GM12878 (cell line): Measurements from ENCODE around the gene CNKSR3. TPM values are rescaled to one million over a fixed set of nuclear protein-coding genes. Genes with fewer than 3 reads are reported as not detected.

Experiments
- ATAC-seq: fragments of 200-7000 bp; cut with Tn5 transposase; 3 replicates; pipeline ENCODE4 v1.9.1; 2020; ENCODE audit warnings: mild to moderate bottlenecking, moderate library complexity
- BruUV-seq: library from RNA; stranded (reverse); fragments of 400-500 nt; replicated peaks from 2 replicates; lab custom pipeline; 2021; lab: Mats Ljungman, UMichigan
- CTCF ChIA-PET: fragments of 300-600 bp; sonication (Branson Sonifier 250); formaldehyde crosslinking; extraction: SDS; loops from one replicate; lab custom pipeline; 2021; ENCODE audit warnings: inconsistent platforms; lab: Yijun Ruan, JAX
- POLR2A ChIA-PET: fragments of 350-600 bp; formaldehyde crosslinking; extraction: SDS; loops from one replicate; lab custom pipeline; 2021; ENCODE audit warnings: inconsistent platforms; lab: Charles Lee
- RAD21 ChIA-PET: fragments of 300-600 bp; sonication (Branson Sonifier 250); formaldehyde crosslinking; loops from one replicate; lab custom pipeline; 2023; ENCODE audit warnings: antibody characterized with exemption; ENCODE audit not compliant: unreplicated experiment; lab: Charles Lee
- SMC1A ChIA-PET: fragments of 300-600 bp; sonication (Branson Sonifier 250); formaldehyde crosslinking; loops from one replicate; lab custom pipeline; 2023; ENCODE audit not compliant: unreplicated experiment, uncharacterized antibody; lab: Charles Lee
- DNase-seq: peaks from one replicate; pipeline ENCODE4 v3.0.0-alpha.2; 2011; ENCODE audit warnings: low read depth, low spot score
- FAIRE-seq: peaks from 3 replicates; lab custom pipeline; 2011; peaks lifted over from hg19 to GRCh38; lab: Jason Lieb, UNC
- H2AFZ ChIP-seq: 2 replicates; pipeline ENCODE4 v1.6.0; 2011; ENCODE audit warnings: low read depth, low read length, control low read depth; ENCODE audit not compliant: control insufficient read depth
- H3K27ac ChIP-seq: 2 replicates; pipeline ENCODE4 v1.5.1; 2011; ENCODE audit warnings: control low read depth; ENCODE audit not compliant: control insufficient read depth, insufficient read depth
- H3K27me3 ChIP-seq, 2 experiments: replicated peaks in 1 of 2; 2 replicates each; pipeline versions ENCODE4 v1.6.0 to v1.6.1; 2011; ENCODE audit warnings: low read length in 1 of 2; ENCODE audit not compliant: control insufficient read depth in 2 of 2, insufficient read depth in 2 of 2
- H3K36me3 ChIP-seq, 2 experiments: 2 replicates each; pipeline ENCODE4 v1.5.1; 2011; ENCODE audit warnings: low read length in 1 of 2; ENCODE audit not compliant: control insufficient read depth in 2 of 2, insufficient read depth in 2 of 2
- H3K4me1 ChIP-seq: 2 replicates; pipeline ENCODE4 v1.6.1; 2011; ENCODE audit warnings: mild to moderate bottlenecking, low read length, moderate library complexity, mixed read lengths; ENCODE audit not compliant: control insufficient read depth, insufficient read depth
- H3K4me2 ChIP-seq: 2 replicates; pipeline ENCODE4 v1.6.0; 2011; ENCODE audit warnings: control low read depth; ENCODE audit not compliant: control insufficient read depth, insufficient read depth
- H3K4me3 ChIP-seq: fragments of 200-600 bp; sonication (generic); 2 replicates; pipeline ENCODE4 v1.5.1; 2016
- H3K79me2 ChIP-seq: 2 replicates; pipeline ENCODE4 v1.6.0; 2011; ENCODE audit warnings: low read length; ENCODE audit not compliant: control insufficient read depth, insufficient read depth
- H3K9ac ChIP-seq: 2 replicates; pipeline ENCODE4 v1.8.0; 2011; ENCODE audit warnings: low read length, control low read depth, mixed read lengths; ENCODE audit not compliant: control insufficient read depth, insufficient read depth
- H3K9me3 ChIP-seq: replicated peaks from 3 replicates; pipeline ENCODE4 v1.5.1; 2011; ENCODE audit warnings: mild to moderate bottlenecking, low read length; ENCODE audit not compliant: control insufficient read depth, insufficient read depth
- H4K20me1 ChIP-seq: 2 replicates; pipeline ENCODE4 v1.6.0; 2011; ENCODE audit not compliant: control insufficient read depth, insufficient read depth
- GABPA ChIP-seq: IDR thresholded peaks from 2 replicates; pipeline ENCODE4 v1.6.1; 2014; ENCODE audit warnings: antibody characterized with exemption, low read depth, mild to moderate bottlenecking, inconsistent platforms
- JUND ChIP-seq: IDR thresholded peaks from 2 replicates; pipeline ENCODE4 v1.6.1; 2012; ENCODE audit warnings: low read depth, mild to moderate bottlenecking, low read length, improper control_type of control experiment, moderate library complexity
- MEF2A ChIP-seq: IDR thresholded peaks from 2 replicates; pipeline ENCODE4 v1.6.1; 2011; ENCODE audit warnings: low read depth, mild to moderate bottlenecking, low read length, moderate library complexity; ENCODE audit not compliant: insufficient read depth
- NR2C1 ChIP-seq: fragments of 450-650 bp; IDR thresholded peaks from 2 replicates; pipeline ENCODE4 v1.6.1; 2017; ENCODE audit warnings: antibody characterized with exemption, mild to moderate bottlenecking, moderate library complexity
- POLR2A ChIP-seq: IDR thresholded peaks from 2 replicates; pipeline ENCODE4 v1.6.1; 2011; ENCODE audit warnings: low read depth, mild to moderate bottlenecking, low read length
- SMAD1 ChIP-seq: fragments of 450-650 bp; IDR thresholded peaks from 2 replicates; pipeline ENCODE4 v1.6.1; 2018; ENCODE audit warnings: mild to moderate bottlenecking, low read depth; ENCODE audit not compliant: partially characterized antibody
- SUZ12 ChIP-seq: fragments of 200-600 bp; sonication (generic); IDR thresholded peaks from one replicate; pipeline ENCODE4 v1.6.1; 2018; ENCODE audit warnings: antibody characterized with exemption, mild to moderate bottlenecking; ENCODE audit not compliant: unreplicated experiment
- TCF7 ChIP-seq: IDR thresholded peaks from 2 replicates; pipeline ENCODE4 v1.6.1; 2014; ENCODE audit warnings: antibody characterized with exemption, borderline replicate concordance
- YBX1 ChIP-seq: fragments of 450-650 bp; IDR thresholded peaks from 2 replicates; pipeline ENCODE4 v1.6.1; 2016; ENCODE audit warnings: antibody characterized with exemption
- WGBS: methylation state at CpG from one replicate; pipeline ENCODE4 v1.1.6; 2016; ENCODE audit warnings: low lambda C conversion rate; ENCODE audit not compliant: insufficient replicate concordance, insufficient coverage; ENCODE audit errors: missing lambda C conversion rate; 5-methylcytosine and 5-hydroxymethylcytosine counted together
- in situ Hi-C: fragments of 300-500 bp; cut with MboI; formaldehyde crosslinking; loops from 9 replicates; pipeline ENCODE4 v1.14.3; 2018; ENCODE audit warnings: mixed read lengths
- intact Hi-C: fragments of 100-400 bp; cut with micrococcal nuclease; formaldehyde crosslinking; loops from one replicate; pipeline ENCODE4 v1.14.2; 2022; ENCODE audit not compliant: unreplicated experiment
- polyA plus RNA-seq, 11 experiments: library from polyadenylated mRNA; depleted of rRNA in 4 of 11; unstranded in 6 of 11; stranded (reverse) in 5 of 11; fragments of >200 nt; fragmentation: Nextera tagmentation in 4 of 11; fragmentation: Illumina TruSeq in 1 of 11; extraction: Ambion mirVana in 4 of 11; extraction: Trizol in 1 of 11; gene quantifications; 1 replicate in 1 of 11; 2 replicates in 10 of 11; pipeline versions ENCODE4 v1.2.1 to v1.2.3, GENCODE V29; 2011 to 2016; ENCODE audit warnings: inconsistent platforms in 2 of 11, missing spikeins in 2 of 11, low read depth in 1 of 11
- total RNA-seq, 4 experiments: library from RNA; depleted of rRNA in 3 of 4; stranded (reverse); fragments of >200 nt in 3 of 4; fragmentation: Illumina TruSeq in 1 of 4; extraction: Trizol in 1 of 4; gene quantifications; 2 replicates each; pipeline versions ENCODE4 v1.2.1 to v1.2.3, GENCODE V29; 2013 to 2021
- TF ChIP-seq, protein P1 (sequence below): fragments of 450-650 bp; conservative IDR thresholded peaks from 2 replicates; pipeline ENCODE4 v1.6.1; 2017; ENCODE audit warnings: mild to moderate bottlenecking, moderate library complexity
- TF ChIP-seq, protein P2 (sequence below): fragments of 450-650 bp; IDR thresholded peaks from 2 replicates; pipeline ENCODE4 v1.6.1; 2017; ENCODE audit warnings: low read depth, mild to moderate bottlenecking, moderate library complexity
- TF ChIP-seq, protein P3 (sequence below): fragments of 450-650 bp; IDR thresholded peaks from 2 replicates; pipeline ENCODE4 v1.6.1; 2017; ENCODE audit warnings: mild to moderate bottlenecking, moderate library complexity
- TF ChIP-seq, protein P4 (sequence below): fragments of 450-650 bp; IDR thresholded peaks from 2 replicates; pipeline ENCODE4 v1.6.1; 2017; ENCODE audit warnings: antibody characterized with exemption, mild to moderate bottlenecking, moderate library complexity

Gene CNKSR3
- total and polyA plus RNA-seq, 10 of the 15 experiments (the other 5 are each of a cell fraction or from before 2014, with no cell fraction given), result under 0.01 to 0.48 (median 0.12) TPM; not detected in 2

DNA sequence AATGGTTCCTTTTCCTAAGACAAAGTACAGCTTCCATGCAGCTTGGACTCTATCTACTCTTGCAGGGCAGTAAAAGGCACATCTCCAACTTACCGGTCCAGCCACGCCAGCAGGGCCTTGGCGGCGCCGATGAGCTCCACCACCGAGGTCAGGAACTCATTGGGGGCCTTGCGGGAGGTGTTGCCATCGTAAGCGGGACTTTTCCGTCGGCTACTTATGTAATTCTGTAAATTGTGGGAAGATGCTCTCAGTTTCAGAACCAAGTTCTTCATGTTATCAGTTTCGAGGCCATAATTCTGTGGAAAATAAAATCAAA is 68.5 kb downstream of the CNKSR3 start:
- TF ChIP-seq MEF2A, result no peak
- TF ChIP-seq YBX1, result no peak
- no peak for TF ChIP-seq GABPA
- no peak for TF ChIP-seq TCF7
- no peak for TF ChIP-seq NR2C1
- TF ChIP-seq SMAD1, result no peak
- TF ChIP-seq, protein P1, sequence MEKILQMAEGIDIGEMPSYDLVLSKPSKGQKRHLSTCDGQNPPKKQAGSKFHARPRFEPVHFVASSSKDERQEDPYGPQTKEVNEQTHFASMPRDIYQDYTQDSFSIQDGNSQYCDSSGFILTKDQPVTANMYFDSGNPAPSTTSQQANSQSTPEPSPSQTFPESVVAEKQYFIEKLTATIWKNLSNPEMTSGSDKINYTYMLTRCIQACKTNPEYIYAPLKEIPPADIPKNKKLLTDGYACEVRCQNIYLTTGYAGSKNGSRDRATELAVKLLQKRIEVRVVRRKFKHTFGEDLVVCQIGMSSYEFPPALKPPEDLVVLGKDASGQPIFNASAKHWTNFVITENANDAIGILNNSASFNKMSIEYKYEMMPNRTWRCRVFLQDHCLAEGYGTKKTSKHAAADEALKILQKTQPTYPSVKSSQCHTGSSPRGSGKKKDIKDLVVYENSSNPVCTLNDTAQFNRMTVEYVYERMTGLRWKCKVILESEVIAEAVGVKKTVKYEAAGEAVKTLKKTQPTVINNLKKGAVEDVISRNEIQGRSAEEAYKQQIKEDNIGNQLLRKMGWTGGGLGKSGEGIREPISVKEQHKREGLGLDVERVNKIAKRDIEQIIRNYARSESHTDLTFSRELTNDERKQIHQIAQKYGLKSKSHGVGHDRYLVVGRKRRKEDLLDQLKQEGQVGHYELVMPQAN, result no peak
- TF ChIP-seq, protein P2, sequence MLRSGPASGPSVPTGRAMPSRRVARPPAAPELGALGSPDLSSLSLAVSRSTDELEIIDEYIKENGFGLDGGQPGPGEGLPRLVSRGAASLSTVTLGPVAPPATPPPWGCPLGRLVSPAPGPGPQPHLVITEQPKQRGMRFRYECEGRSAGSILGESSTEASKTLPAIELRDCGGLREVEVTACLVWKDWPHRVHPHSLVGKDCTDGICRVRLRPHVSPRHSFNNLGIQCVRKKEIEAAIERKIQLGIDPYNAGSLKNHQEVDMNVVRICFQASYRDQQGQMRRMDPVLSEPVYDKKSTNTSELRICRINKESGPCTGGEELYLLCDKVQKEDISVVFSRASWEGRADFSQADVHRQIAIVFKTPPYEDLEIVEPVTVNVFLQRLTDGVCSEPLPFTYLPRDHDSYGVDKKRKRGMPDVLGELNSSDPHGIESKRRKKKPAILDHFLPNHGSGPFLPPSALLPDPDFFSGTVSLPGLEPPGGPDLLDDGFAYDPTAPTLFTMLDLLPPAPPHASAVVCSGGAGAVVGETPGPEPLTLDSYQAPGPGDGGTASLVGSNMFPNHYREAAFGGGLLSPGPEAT, result no peak
- TF ChIP-seq SUZ12, result no peak
- TF ChIP-seq, protein P3, sequence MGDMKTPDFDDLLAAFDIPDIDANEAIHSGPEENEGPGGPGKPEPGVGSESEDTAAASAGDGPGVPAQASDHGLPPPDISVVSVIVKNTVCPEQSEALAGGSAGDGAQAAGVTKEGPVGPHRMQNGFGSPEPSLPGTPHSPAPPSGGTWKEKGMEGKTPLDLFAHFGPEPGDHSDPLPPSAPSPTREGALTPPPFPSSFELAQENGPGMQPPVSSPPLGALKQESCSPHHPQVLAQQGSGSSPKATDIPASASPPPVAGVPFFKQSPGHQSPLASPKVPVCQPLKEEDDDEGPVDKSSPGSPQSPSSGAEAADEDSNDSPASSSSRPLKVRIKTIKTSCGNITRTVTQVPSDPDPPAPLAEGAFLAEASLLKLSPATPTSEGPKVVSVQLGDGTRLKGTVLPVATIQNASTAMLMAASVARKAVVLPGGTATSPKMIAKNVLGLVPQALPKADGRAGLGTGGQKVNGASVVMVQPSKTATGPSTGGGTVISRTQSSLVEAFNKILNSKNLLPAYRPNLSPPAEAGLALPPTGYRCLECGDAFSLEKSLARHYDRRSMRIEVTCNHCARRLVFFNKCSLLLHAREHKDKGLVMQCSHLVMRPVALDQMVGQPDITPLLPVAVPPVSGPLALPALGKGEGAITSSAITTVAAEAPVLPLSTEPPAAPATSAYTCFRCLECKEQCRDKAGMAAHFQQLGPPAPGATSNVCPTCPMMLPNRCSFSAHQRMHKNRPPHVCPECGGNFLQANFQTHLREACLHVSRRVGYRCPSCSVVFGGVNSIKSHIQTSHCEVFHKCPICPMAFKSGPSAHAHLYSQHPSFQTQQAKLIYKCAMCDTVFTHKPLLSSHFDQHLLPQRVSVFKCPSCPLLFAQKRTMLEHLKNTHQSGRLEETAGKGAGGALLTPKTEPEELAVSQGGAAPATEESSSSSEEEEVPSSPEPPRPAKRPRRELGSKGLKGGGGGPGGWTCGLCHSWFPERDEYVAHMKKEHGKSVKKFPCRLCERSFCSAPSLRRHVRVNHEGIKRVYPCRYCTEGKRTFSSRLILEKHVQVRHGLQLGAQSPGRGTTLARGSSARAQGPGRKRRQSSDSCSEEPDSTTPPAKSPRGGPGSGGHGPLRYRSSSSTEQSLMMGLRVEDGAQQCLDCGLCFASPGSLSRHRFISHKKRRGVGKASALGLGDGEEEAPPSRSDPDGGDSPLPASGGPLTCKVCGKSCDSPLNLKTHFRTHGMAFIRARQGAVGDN, result no peak
- no peak for TF ChIP-seq POLR2A
- no peak for TF ChIP-seq JUND
- TF ChIP-seq, protein P4, sequence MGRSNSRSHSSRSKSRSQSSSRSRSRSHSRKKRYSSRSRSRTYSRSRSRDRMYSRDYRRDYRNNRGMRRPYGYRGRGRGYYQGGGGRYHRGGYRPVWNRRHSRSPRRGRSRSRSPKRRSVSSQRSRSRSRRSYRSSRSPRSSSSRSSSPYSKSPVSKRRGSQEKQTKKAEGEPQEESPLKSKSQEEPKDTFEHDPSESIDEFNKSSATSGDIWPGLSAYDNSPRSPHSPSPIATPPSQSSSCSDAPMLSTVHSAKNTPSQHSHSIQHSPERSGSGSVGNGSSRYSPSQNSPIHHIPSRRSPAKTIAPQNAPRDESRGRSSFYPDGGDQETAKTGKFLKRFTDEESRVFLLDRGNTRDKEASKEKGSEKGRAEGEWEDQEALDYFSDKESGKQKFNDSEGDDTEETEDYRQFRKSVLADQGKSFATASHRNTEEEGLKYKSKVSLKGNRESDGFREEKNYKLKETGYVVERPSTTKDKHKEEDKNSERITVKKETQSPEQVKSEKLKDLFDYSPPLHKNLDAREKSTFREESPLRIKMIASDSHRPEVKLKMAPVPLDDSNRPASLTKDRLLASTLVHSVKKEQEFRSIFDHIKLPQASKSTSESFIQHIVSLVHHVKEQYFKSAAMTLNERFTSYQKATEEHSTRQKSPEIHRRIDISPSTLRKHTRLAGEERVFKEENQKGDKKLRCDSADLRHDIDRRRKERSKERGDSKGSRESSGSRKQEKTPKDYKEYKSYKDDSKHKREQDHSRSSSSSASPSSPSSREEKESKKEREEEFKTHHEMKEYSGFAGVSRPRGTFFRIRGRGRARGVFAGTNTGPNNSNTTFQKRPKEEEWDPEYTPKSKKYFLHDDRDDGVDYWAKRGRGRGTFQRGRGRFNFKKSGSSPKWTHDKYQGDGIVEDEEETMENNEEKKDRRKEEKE, result no peak
- ChIA-PET RAD21 (no interaction called here), CTCF (interaction anchor here (1.1 to 1.6 kb wide), 2 partner anchors 17 to 50 kb away, joined by 3 read pairs; no protein-coding TSS in a partner anchor), POLR2A (no interaction called here), SMC1A (no interaction called here)
- Histone ChIP-seq H3K4me2 (no peak overlapping the region), H3K27ac (no peak overlapping the region), H3K4me3 (no peak overlapping the region), H3K9ac (no peak overlapping the region), H2AFZ (no peak overlapping the region), H3K4me1 (no peaks in the 10 kb centered on the region), H3K9me3 (no peaks in the 10 kb centered on the region; the same call in 2 of the 3 replicates), H3K27me3 (no peaks in the 10 kb centered on the region; a peak in 1 of 4 replicates), H4K20me1 (no peaks in the 10 kb centered on the region), H3K79me2 (no peaks in the 10 kb centered on the region), H3K36me3 (no peaks in the 10 kb centered on the region)
- whole genome bisulfite sequencing, result 80% methylated on average over 12 of the region's 12 CpGs
- intact Hi-C loops (no loop called here), in situ Hi-C loops (no loop called here)
- ATAC-seq (no peak), DNase-seq (no peak), FAIRE-seq (no peak)
- BruUV-seq, result no TSS peak
